GM21786 (cell line): ENCODE measurements around the gene SIX1.

Experiments used
- ATAC-seq: cut with Tn5 transposase; IDR thresholded peaks from one replicate; pipeline ENCODE4 v1.9.1; 2021; ENCODE audit not compliant: unreplicated experiment

Gene SIX1

GRCh38 chr14:60596139-60596538 lies 53.1 kb downstream of the SIX1 start:
- no peak for ATAC-seq

GRCh38 chr14:60594062-60594461 lies 55.2 kb downstream of the SIX1 start:
- ATAC-seq, result no peak
